ENCODE data around the gene RAB40AL.

- TF ChIP-seq CTCF (IDR thresholded peaks at IDR 0.05; ENCODE audit: low read depth, low read length): no peak
- no peak for TF ChIP-seq POLR2A (IDR thresholded peaks at IDR 0.05; ENCODE audit: extremely low read depth, insufficient read length)
- TF ChIP-seq MAX (IDR thresholded peaks at IDR 0.05; ENCODE audit: low read depth, low read length): no peak
Observed at GRCh38 chrX:102902355-102902754, 34.7 kb upstream of the RAB40AL start.

Data from NB4 (cell line).